DND-41 (cell line): Measurements from ENCODE around the gene MAB21L2.

Source experiments
- ATAC-seq: fragments of 200-7000 bp; cut with Tn5 transposase; 3 replicates; pipeline ENCODE4 v1.9.1; 2021; ENCODE audit warnings: low read depth; ENCODE audit not compliant: insufficient read depth
- DNase-seq: peaks from one replicate; pipeline ENCODE4 v3.0.0-alpha.2; 2020
- H2AFZ ChIP-seq: 2 replicates; pipeline ENCODE4 v1.6.0; 2012; ENCODE audit warnings: low read depth, low read length
- H3K27ac ChIP-seq: 2 replicates; pipeline ENCODE4 v1.5.1; 2012; ENCODE audit warnings: low read length, inconsistent platforms
- H3K27me3 ChIP-seq: fragments of 200-600 bp; sonication (generic); 2 replicates; pipeline ENCODE4 v1.6.0; 2012; ENCODE audit warnings: low read length, mild to moderate bottlenecking, inconsistent platforms; ENCODE audit not compliant: insufficient read depth, poor library complexity
- H3K36me3 ChIP-seq: 2 replicates; pipeline ENCODE4 v1.5.1; 2012; ENCODE audit warnings: low read length, inconsistent platforms; ENCODE audit not compliant: insufficient read depth
- H3K4me1 ChIP-seq: 2 replicates; pipeline ENCODE4 v1.5.1; 2012; ENCODE audit warnings: mild to moderate bottlenecking, low read length; ENCODE audit not compliant: insufficient read depth
- H3K4me2 ChIP-seq: 2 replicates; pipeline ENCODE4 v1.6.0; 2012; ENCODE audit warnings: mild to moderate bottlenecking, moderate library complexity, low read length, inconsistent platforms; ENCODE audit not compliant: insufficient read depth
- H3K4me3 ChIP-seq, 2 experiments: fragments of 200-600 bp in 1 of 2; shearing (Covaris generic) in 1 of 2; 2 replicates each; pipeline ENCODE4 v1.5.1; 2012 to 2016; ENCODE audit warnings: inconsistent platforms in 2 of 2, low read length in 2 of 2, mild to moderate bottlenecking in 2 of 2, low read depth in 1 of 2, moderate library complexity in 1 of 2
- H3K79me2 ChIP-seq: 2 replicates; pipeline ENCODE4 v1.6.0; 2012; ENCODE audit warnings: low read length, inconsistent platforms; ENCODE audit not compliant: insufficient read depth
- H3K9ac ChIP-seq: 2 replicates; pipeline ENCODE4 v1.6.0; 2012; ENCODE audit warnings: low read depth, mild to moderate bottlenecking, inconsistent platforms, low read length, moderate library complexity
- H3K9me3 ChIP-seq: 2 replicates; pipeline ENCODE4 v1.5.1; 2012; ENCODE audit warnings: low read length, moderate library complexity, mild to moderate bottlenecking, inconsistent platforms; ENCODE audit not compliant: insufficient read depth, severe bottlenecking
- H4K20me1 ChIP-seq: 2 replicates; pipeline ENCODE4 v1.6.0; 2012; ENCODE audit warnings: low read length; ENCODE audit not compliant: insufficient read depth
- CTCF ChIP-seq: IDR thresholded peaks from 2 replicates; pipeline ENCODE4 v1.5.1; 2012; ENCODE audit warnings: borderline replicate concordance, low read length, moderate library complexity, mild to moderate bottlenecking; ENCODE audit not compliant: poor library complexity, severe bottlenecking; ENCODE audit errors: extremely low read depth
- EZH2 ChIP-seq: IDR thresholded peaks from 3 replicates; pipeline ENCODE4 v1.6.1; 2012; ENCODE audit warnings: borderline replicate concordance, low read depth, mild to moderate bottlenecking, moderate library complexity, low read length, inconsistent platforms; ENCODE audit not compliant: severe bottlenecking

MAB21L2 gene

GRCh38 chr4:150599547-150599946 is 17.6 kb downstream of the MAB21L2 start:
- no peak overlapping the region for H3K9ac ChIP-seq
- no peak overlapping the region for H3K27ac ChIP-seq
- no peak for ATAC-seq
- no peaks in the 10 kb centered on the region for H4K20me1 ChIP-seq
- H3K36me3 ChIP-seq = 0 out of 2 replicates have a peak, but pooled peaks cover 2% of the 10 kb centered on the region
- H3K4me2 ChIP-seq = no peak overlapping the region
- H2AFZ ChIP-seq = no peak overlapping the region
- H3K4me3 ChIP-seq = no peak overlapping the region
- H3K79me2 ChIP-seq = no peaks in the 10 kb centered on the region
- TF ChIP-seq EZH2 = no peak
- TF ChIP-seq CTCF = no peak
- H3K9me3 ChIP-seq = no peaks in the 10 kb centered on the region
- no peaks in the 10 kb centered on the region for H3K4me1 ChIP-seq
- H3K27me3 ChIP-seq = no peaks in the 10 kb centered on the region
- DNase-seq = no peak

DNA sequence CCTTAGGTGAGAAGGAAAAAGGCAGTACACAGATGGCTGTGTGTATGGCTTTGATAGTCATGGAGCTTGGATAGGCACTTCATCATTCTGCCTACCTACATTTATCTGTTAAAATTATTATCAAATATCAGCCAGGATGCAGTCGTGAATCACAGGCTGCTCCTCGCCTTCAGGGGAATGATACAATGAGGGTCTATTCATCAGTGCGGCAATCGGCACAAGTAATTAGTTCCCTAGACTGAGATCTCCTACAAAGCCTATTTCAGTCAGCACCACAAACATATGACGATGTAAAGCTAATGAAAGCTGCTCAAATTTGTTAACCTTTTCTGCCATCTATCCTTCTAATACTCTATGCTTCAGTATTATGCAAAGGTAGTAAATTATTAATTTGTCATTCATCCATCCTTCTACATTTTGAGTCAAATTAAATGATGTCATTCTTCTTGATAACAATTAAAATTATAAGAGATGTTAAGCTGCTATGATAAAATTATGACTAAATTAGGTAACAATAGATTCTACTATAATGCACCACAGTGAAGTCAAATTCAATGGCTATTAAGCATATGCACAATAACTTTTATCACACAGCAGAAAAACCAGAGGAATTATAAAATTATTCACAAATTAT is 19.0 kb downstream of the MAB21L2 start:
- Histone ChIP-seq H2AFZ (no peak overlapping the region), H4K20me1 (no peaks in the 10 kb centered on the region), H3K36me3 (0 out of 2 replicates have a peak, but pooled peaks cover 2% of the 10 kb centered on the region), H3K27me3 (no peaks in the 10 kb centered on the region), H3K9me3 (no peaks in the 10 kb centered on the region), H3K4me2 (no peak overlapping the region), H3K9ac (no peak overlapping the region), H3K4me3 (no peak overlapping the region), H3K79me2 (no peaks in the 10 kb centered on the region), H3K4me1 (no peaks in the 10 kb centered on the region), H3K27ac (no peak overlapping the region)
- TF ChIP-seq CTCF (no peak), EZH2 (no peak)
- DNase-seq (no peak), ATAC-seq (no peak)

- Histone ChIP-seq H3K4me1 (no peaks in the 10 kb centered on the region), H3K4me2 (no peak overlapping the region), H3K79me2 (no peaks in the 10 kb centered on the region), H3K9me3 (no peaks in the 10 kb centered on the region), H3K4me3 (no peak overlapping the region), H4K20me1 (no peaks in the 10 kb centered on the region), H3K9ac (no peak overlapping the region), H3K27ac (no peak overlapping the region), H3K27me3 (no peaks in the 10 kb centered on the region), H2AFZ (no peak overlapping the region), H3K36me3 (no peaks in the 10 kb centered on the region)
- DNase-seq (no peak), ATAC-seq (no peak)
- TF ChIP-seq CTCF = no peak
- no peak for TF ChIP-seq EZH2
Observed at GRCh38 chr4:150609131-150609530, 27.2 kb downstream of the MAB21L2 start.

DNA sequence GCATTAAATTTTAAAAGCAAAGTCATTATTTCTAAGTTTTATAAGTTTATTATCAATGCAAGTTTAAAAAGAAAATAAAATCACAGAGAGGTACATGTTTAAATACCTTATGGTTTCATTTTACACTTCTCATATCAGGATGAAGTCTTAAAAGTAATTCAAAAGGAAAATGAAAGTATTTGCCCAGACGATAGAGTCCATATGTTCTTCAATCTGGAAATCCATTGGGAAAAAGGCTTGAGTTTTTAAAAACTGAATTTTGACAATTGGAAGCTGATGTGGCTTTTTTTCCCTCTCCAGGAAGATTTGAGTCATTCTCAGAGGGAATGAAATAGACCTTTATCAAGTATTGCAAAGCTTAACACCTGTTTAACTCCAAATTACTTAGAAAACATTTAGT is 37.1 kb downstream of the MAB21L2 start:
- Histone ChIP-seq H2AFZ (no peak overlapping the region), H3K9me3 (no peaks in the 10 kb centered on the region), H3K4me3 (no peak overlapping the region), H3K36me3 (no peaks in the 10 kb centered on the region), H3K79me2 (no peaks in the 10 kb centered on the region), H3K27me3 (no peaks in the 10 kb centered on the region), H3K9ac (no peak overlapping the region), H3K4me2 (no peak overlapping the region), H3K4me1 (no peaks in the 10 kb centered on the region), H4K20me1 (no peaks in the 10 kb centered on the region), H3K27ac (no peak overlapping the region)
- TF ChIP-seq CTCF (no peak), EZH2 (no peak)
- DNase-seq (no peak), ATAC-seq (no peak)
